NCI-H460 (cell line): ENCODE measurements around the gene PROSER3. TPM values are rescaled to one million over a fixed set of nuclear protein-coding genes. Genes with fewer than 3 reads are reported as not detected.
A peak's percentile ranks its signal among the peaks of the same experiment; 100 is the strongest.

Experiments
- DNase-seq: peaks from one replicate; pipeline ENCODE4 v3.0.0-alpha.2; 2016; ENCODE audit warnings: low read depth; ENCODE audit errors: extremely low read depth
- total RNA-seq: library from RNA; depleted of rRNA; stranded (reverse); fragments of >200 nt; shearing (Covaris generic); gene quantifications from 2 replicates; pipeline ENCODE4 v1.2.3, GENCODE V29; 2014

PROSER3 gene
- total RNA-seq, 1 experiment from 2014 or later, result 8.0 TPM

GRCh38 chr19:35773020-35773806 lies 15.2 kb downstream of the PROSER3 start:
- DNase-seq, result no peak

- DNase-seq, result no peak
Observed at GRCh38 chr19:35774274-35775045, 16.5 kb downstream of the PROSER3 start.

GRCh38 chr19:35775046-35775297 lies 17.0 kb downstream of the PROSER3 start:
- DNase-seq, result no peak

GRCh38 chr19:35775298-35776101 lies 17.5 kb downstream of the PROSER3 start, which contains the start of gene ARHGAP33:
Gene ARHGAP33 (plus strand): TSS chr19:35775564. CDS start chr19:35775659, 95 bp downstream.
- DNase-seq, result peak; percentile 97

GRCh38 chr19:35776102-35776788 lies 18.3 kb downstream of the PROSER3 start:
- no peak for DNase-seq

GRCh38 chr19:35777086-35777841 lies 19.3 kb downstream of the PROSER3 start:
- DNase-seq, result no peak

GRCh38 chr19:35777961-35778360 lies 20.0 kb downstream of the PROSER3 start:
- no peak for DNase-seq

- no peak for DNase-seq
Observed at GRCh38 chr19:35779033-35779432, 21.1 kb downstream of the PROSER3 start.

- DNase-seq, result no peak
Observed at GRCh38 chr19:35780058-35780457, 22.1 kb downstream of the PROSER3 start.

GRCh38 chr19:35780717-35781116 lies 22.7 kb downstream of the PROSER3 start:
- no peak for DNase-seq

- no peak for DNase-seq
Observed at GRCh38 chr19:35781650-35782049, 23.7 kb downstream of the PROSER3 start.

GRCh38 chr19:35782589-35782988 lies 24.6 kb downstream of the PROSER3 start:
- no peak for DNase-seq

GRCh38 chr19:35783469-35784434 lies 25.8 kb downstream of the PROSER3 start:
- DNase-seq, result no peak

GRCh38 chr19:35784503-35785338 lies 26.7 kb downstream of the PROSER3 start:
- DNase-seq, result no peak

- DNase-seq, result no peak
Observed at GRCh38 chr19:35785339-35785627, 27.3 kb downstream of the PROSER3 start.

- DNase-seq, result no peak
Observed at GRCh38 chr19:35786299-35787160, 28.6 kb downstream of the PROSER3 start.

- no peak for DNase-seq
Observed at GRCh38 chr19:35787227-35787799, 29.3 kb downstream of the PROSER3 start.
